H9 (cell line): Measurements from ENCODE around the gene SLC25A19. TPM values are rescaled to one million over a fixed set of nuclear protein-coding genes. Genes with fewer than 3 reads are reported as not detected.
A peak's percentile ranks its signal among the peaks of the same experiment; 100 is the strongest.

Experiments
- DNase-seq: peaks from one replicate; pipeline ENCODE4 v3.0.0-alpha.2; 2017
- H2AFZ ChIP-seq: one replicate; pipeline ENCODE4 v1.6.1; 2013; ENCODE audit warnings: mild to moderate bottlenecking, low read length, control low read depth, moderate library complexity
- H2AK5ac ChIP-seq: 2 replicates; pipeline ENCODE4 v1.6.1; 2013; ENCODE audit warnings: low read length, control low read depth, mixed read lengths; ENCODE audit not compliant: insufficient read length
- H2BK120ac ChIP-seq: one replicate; pipeline ENCODE4 v1.6.1; 2013; ENCODE audit warnings: low read depth, mild to moderate bottlenecking, low read length, control low read depth, inconsistent platforms; ENCODE audit not compliant: poor library complexity, severe bottlenecking
- H2BK12ac ChIP-seq: 2 replicates; pipeline ENCODE4 v1.6.1; 2013; ENCODE audit warnings: low read length, control low read depth, mixed read lengths, low read depth; ENCODE audit not compliant: insufficient read length
- H2BK15ac ChIP-seq: 2 replicates; pipeline ENCODE4 v1.6.1; 2013; ENCODE audit warnings: low read depth, low read length, control low read depth
- H2BK20ac ChIP-seq: one replicate; pipeline ENCODE4 v1.6.1; 2013; ENCODE audit warnings: low read depth, mild to moderate bottlenecking, low read length, control low read depth, inconsistent platforms; ENCODE audit not compliant: poor library complexity, severe bottlenecking
- H2BK5ac ChIP-seq: 2 replicates; pipeline ENCODE4 v1.6.1; 2013; ENCODE audit warnings: low read length, control low read depth, mixed read lengths; ENCODE audit not compliant: insufficient read length
- H3K14ac ChIP-seq: 2 replicates; pipeline ENCODE4 v1.6.1; 2013; ENCODE audit warnings: low read length, control low read depth; ENCODE audit not compliant: insufficient read depth
- H3K18ac ChIP-seq: 2 replicates; pipeline ENCODE4 v1.6.1; 2013; ENCODE audit warnings: low read depth, mild to moderate bottlenecking, mixed read lengths, low read length, control low read depth; ENCODE audit not compliant: insufficient read length
- H3K23ac ChIP-seq: 2 replicates; pipeline ENCODE4 v1.6.1; 2013; ENCODE audit warnings: low read length, control low read depth, mixed read lengths, low read depth; ENCODE audit not compliant: insufficient read length
- H3K23me2 ChIP-seq: 2 replicates; pipeline ENCODE4 v1.6.1; 2013; ENCODE audit warnings: low read depth, mild to moderate bottlenecking, mixed read lengths, low read length, control low read depth; ENCODE audit not compliant: insufficient read length, poor library complexity, severe bottlenecking
- H3K27ac ChIP-seq: 2 replicates; pipeline ENCODE4 v1.5.1; 2013; ENCODE audit warnings: low read length, control low read depth, mixed read lengths, low read depth; ENCODE audit not compliant: insufficient read length
- H3K27me3 ChIP-seq: 2 replicates; pipeline ENCODE4 v1.6.1; 2013; ENCODE audit warnings: low read length, control low read depth, inconsistent platforms; ENCODE audit not compliant: insufficient read depth
- H3K4ac ChIP-seq: 2 replicates; pipeline ENCODE4 v1.6.1; 2013; ENCODE audit warnings: low read depth, mild to moderate bottlenecking, control low read depth, inconsistent platforms, low read length, moderate library complexity
- H3K4me1 ChIP-seq: 2 replicates; pipeline ENCODE4 v1.6.1; 2013; ENCODE audit warnings: low read length, control low read depth, inconsistent platforms; ENCODE audit not compliant: insufficient read depth
- H3K4me2 ChIP-seq: 2 replicates; pipeline ENCODE4 v1.6.1; 2013; ENCODE audit warnings: low read length, control low read depth, mixed read lengths; ENCODE audit not compliant: insufficient read length, insufficient read depth
- H3K56ac ChIP-seq: 2 replicates; pipeline ENCODE4 v1.6.1; 2013; ENCODE audit warnings: low read depth, mild to moderate bottlenecking, mixed read lengths, low read length, control low read depth; ENCODE audit not compliant: insufficient read length
- H3K79me1 ChIP-seq: 2 replicates; pipeline ENCODE4 v1.6.1; 2013; ENCODE audit warnings: low read depth, mild to moderate bottlenecking, moderate library complexity, low read length, control low read depth, inconsistent platforms; ENCODE audit not compliant: insufficient read depth, poor library complexity, severe bottlenecking
- H3K79me2 ChIP-seq: 2 replicates; pipeline ENCODE4 v1.6.1; 2013; ENCODE audit warnings: low read length, control low read depth, inconsistent platforms; ENCODE audit not compliant: insufficient read depth
- H3K9ac ChIP-seq: 2 replicates; pipeline ENCODE4 v1.6.1; 2013; ENCODE audit warnings: low read length, control low read depth, mixed read lengths; ENCODE audit not compliant: insufficient read length; ENCODE audit errors: extremely low read depth
- H3K9me3 ChIP-seq: one replicate; pipeline ENCODE4 v1.6.1; 2013; ENCODE audit warnings: low read depth, low read length, inconsistent platforms; ENCODE audit not compliant: control insufficient read depth
- H3T11ph ChIP-seq: one replicate; pipeline ENCODE4 v1.6.1; 2013; ENCODE audit warnings: mild to moderate bottlenecking, low read length, control low read depth, inconsistent platforms
- H4K20me1 ChIP-seq: one replicate; pipeline ENCODE4 v1.6.1; 2013; ENCODE audit not compliant: control insufficient read depth, insufficient read length, insufficient read depth
- H4K5ac ChIP-seq: 2 replicates; pipeline ENCODE4 v1.6.1; 2013; ENCODE audit warnings: low read depth, mild to moderate bottlenecking, mixed read lengths, low read length, control low read depth; ENCODE audit not compliant: insufficient read length
- H4K8ac ChIP-seq: replicated peaks from 2 replicates; pipeline ENCODE4 v1.6.1; 2013; ENCODE audit warnings: low read length, control low read depth, mixed read lengths, low read depth; ENCODE audit not compliant: insufficient read length
- H4K91ac ChIP-seq: 2 replicates; pipeline ENCODE4 v1.6.1; 2013; ENCODE audit warnings: low read depth, mild to moderate bottlenecking, moderate library complexity, mixed read lengths, low read length, control low read depth; ENCODE audit not compliant: insufficient read length
- H3K27ac Mint-ChIP-seq, 3 experiments: 2 replicates in 2 of 3; 3 replicates in 1 of 3; pipeline ENCODE4 v1.8.0; 2020 to 2021; ENCODE audit warnings: mixed read lengths in 3 of 3, mild to moderate bottlenecking in 1 of 3, moderate library complexity in 1 of 3
- H3K27me3 Mint-ChIP-seq: 2 replicates; pipeline ENCODE4 v1.8.0; 2021; ENCODE audit warnings: low read depth, mild to moderate bottlenecking, moderate library complexity, mixed read lengths
- H3K36me3 Mint-ChIP-seq, 3 experiments: 2 replicates in 2 of 3; 3 replicates in 1 of 3; pipeline ENCODE4 v1.8.0; 2020 to 2021; ENCODE audit warnings: low read depth in 3 of 3, mixed read lengths in 3 of 3; ENCODE audit not compliant: insufficient read depth in 1 of 3
- H3K4me1 Mint-ChIP-seq, 2 experiments: 2 replicates each; pipeline ENCODE4 v1.8.0; 2020; ENCODE audit warnings: mixed read lengths in 2 of 2
- H3K4me3 Mint-ChIP-seq, 2 experiments: 2 replicates in 1 of 2; 3 replicates in 1 of 2; pipeline ENCODE4 v1.8.0; 2020 to 2021; ENCODE audit warnings: mild to moderate bottlenecking in 2 of 2, mixed read lengths in 2 of 2, moderate library complexity in 1 of 2
- H3K9me3 Mint-ChIP-seq, 2 experiments: 2 replicates in 1 of 2; 3 replicates in 1 of 2; pipeline ENCODE4 v1.8.0; 2020; ENCODE audit warnings: mild to moderate bottlenecking in 2 of 2, mixed read lengths in 2 of 2, moderate library complexity in 1 of 2
- CTCF ChIP-seq: fragments of 200-600 bp; sonication (generic); conservative IDR thresholded peaks from 3 replicates; pipeline ENCODE4 v1.8.0; 2021; ENCODE audit warnings: antibody characterized with exemption, mild to moderate bottlenecking
- WGBS: extraction: QIAGEN DNeasy Blood & Tissue Kit; methylation state at CpG from one replicate; pipeline ENCODE4 v1.1.7; 2013; ENCODE audit warnings: missing lambda C conversion rate, low lambda C conversion rate, mixed read lengths; ENCODE audit not compliant: insufficient read length; ENCODE audit errors: extremely low coverage; 5-methylcytosine and 5-hydroxymethylcytosine counted together
- total RNA-seq: library from RNA; stranded (reverse); gene quantifications from 2 replicates; pipeline ENCODE4 v1.2.1, GENCODE V29; 2021

Gene SLC25A19
- total RNA-seq, 1 experiment from 2014 or later, result 24.2 TPM

GRCh38 chr17:75313941-75314551 is 24.8 kb upstream of the SLC25A19 start:
- no peak overlapping the region for H3K23ac ChIP-seq
- H3K4me1 Mint-ChIP-seq, result peaks cover 11 to 19% of the 10 kb centered on the region in 2 experiments

More at GRCh38 chr17:75313941-75314551, 24.8 kb upstream of the SLC25A19 start:
- Histone ChIP-seq H3T11ph (no peak overlapping the region), H3K4ac (no peak overlapping the region), H3K14ac (no peak overlapping the region), H3K27me3 (no peaks in the 10 kb centered on the region; the same call in 1 of the 2 replicates), H4K20me1 (no peaks in the 10 kb centered on the region), H3K79me1 (no peaks in the 10 kb centered on the region), H4K91ac (no peak overlapping the region), H2AFZ (no peak overlapping the region), H3K9me3 (no peaks in the 10 kb centered on the region), H2BK120ac (no peak overlapping the region), H3K23me2 (no peaks in the 10 kb centered on the region), H4K8ac (no peak overlapping the region), H2AK5ac (no peak overlapping the region), H2BK20ac (no peak overlapping the region), H2BK12ac (no peak overlapping the region), H3K27ac (no peak overlapping the region), H3K56ac (no peak overlapping the region), H3K79me2 (no peaks in the 10 kb centered on the region), H3K9ac (no peak overlapping the region), H3K18ac (no peak overlapping the region), H4K5ac (no peak overlapping the region), H3K4me2 (no peak overlapping the region), H2BK15ac (no peak overlapping the region), H3K4me1 (no peaks in the 10 kb centered on the region), H2BK5ac (no peak overlapping the region)
- H3K4me3 Mint-ChIP-seq, result no peak overlapping the region
- no CpG with 5 or more reads among the region's 14 CpGs for WGBS
- H3K36me3 Mint-ChIP-seq, result peaks cover 0 to 4% (median 0%) of the 10 kb centered on the region in 3 experiments; a peak in 1 of 7 replicates
- no peaks in the 10 kb centered on the region for H3K9me3 Mint-ChIP-seq
- H3K27me3 Mint-ChIP-seq, result no peaks in the 10 kb centered on the region; the same call in 1 of the 2 replicates
- no peak for DNase-seq
- no peak for TF ChIP-seq CTCF
- peak overlapping the region in 1 of 3 experiments; percentile 39; a peak in 1 of 7 replicates for H3K27ac Mint-ChIP-seq
